Panc1 (cell line): ENCODE results near the gene PISD. TPM values are rescaled to one million over a fixed set of nuclear protein-coding genes. Genes with fewer than 3 reads are reported as not detected.

Experiments
- ATAC-seq: fragments of 200-7000 bp; cut with Tn5 transposase; 2 replicates; pipeline ENCODE4 v1.9.1; 2020; ENCODE audit warnings: mild to moderate bottlenecking, moderate library complexity
- BruUV-seq: library from RNA; stranded (reverse); fragments of 400-500 nt; replicated peaks from 2 replicates; lab custom pipeline; 2021; lab: Mats Ljungman, UMichigan
- CTCF ChIA-PET: fragments of 300-600 bp; sonication (Branson Sonifier 250); formaldehyde crosslinking; loops from one replicate; lab custom pipeline; 2022; ENCODE audit warnings: antibody characterized with exemption; lab: Charles Lee
- POLR2A ChIA-PET: fragments of 300-600 bp; sonication (Branson Sonifier 250); formaldehyde crosslinking; loops from one replicate; lab custom pipeline; 2022; ENCODE audit warnings: antibody characterized with exemption; lab: Charles Lee
- DNase-seq: peaks from one replicate; pipeline ENCODE4 v3.0.0-alpha.2; 2010; ENCODE audit warnings: low read depth, low spot score
- H3K27ac ChIP-seq: 2 replicates; pipeline ENCODE4 v1.5.1; 2011; ENCODE audit warnings: mild to moderate bottlenecking, low read length, inconsistent platforms
- H3K27me3 ChIP-seq: fragments of 200-500 bp; sonication (Bioruptor generic); 2 replicates; pipeline ENCODE4 v1.6.0; 2014; ENCODE audit warnings: low read length, inconsistent platforms; ENCODE audit not compliant: control insufficient read depth, insufficient read depth
- H3K36me3 ChIP-seq: fragments of 200-500 bp; sonication (Bioruptor generic); 2 replicates; pipeline ENCODE4 v1.5.1; 2014; ENCODE audit warnings: inconsistent platforms, mild to moderate bottlenecking, low read length, moderate library complexity; ENCODE audit not compliant: control insufficient read depth, insufficient read depth
- H3K4me1 ChIP-seq: 2 replicates; pipeline ENCODE4 v1.5.1; 2011; ENCODE audit warnings: inconsistent platforms, mild to moderate bottlenecking, low read length, moderate library complexity; ENCODE audit not compliant: control insufficient read depth, insufficient read depth
- H3K4me3 ChIP-seq, 2 experiments: 2 replicates each; pipeline ENCODE4 v1.5.1; 2011 to 2012; ENCODE audit warnings: low read depth in 2 of 2, low read length in 2 of 2, mild to moderate bottlenecking in 2 of 2, inconsistent platforms in 1 of 2, moderate library complexity in 1 of 2
- H3K9me3 ChIP-seq: fragments of 200-500 bp; sonication (Bioruptor generic); 2 replicates; pipeline ENCODE4 v1.5.1; 2014; ENCODE audit warnings: low read depth, mild to moderate bottlenecking, inconsistent platforms, low read length, moderate library complexity; ENCODE audit not compliant: control insufficient read depth, insufficient read depth
- POLR2AphosphoS5 ChIP-seq: IDR thresholded peaks from 2 replicates; pipeline ENCODE4 v1.6.1; 2012; ENCODE audit warnings: mild to moderate bottlenecking, low read depth, low read length, moderate library complexity
- REST ChIP-seq, 2 experiments: IDR thresholded peaks; 2 replicates each; pipeline ENCODE4 v1.6.1; 2011 to 2012; ENCODE audit warnings: low read depth in 2 of 2, control low read depth in 1 of 2, low read length in 1 of 2, mild to moderate bottlenecking in 1 of 2, moderate library complexity in 1 of 2; ENCODE audit not compliant: insufficient read depth in 1 of 2
- SIN3A ChIP-seq: IDR thresholded peaks from 2 replicates; pipeline ENCODE4 v1.6.1; 2012; ENCODE audit warnings: low read depth, mild to moderate bottlenecking, low read length, moderate library complexity, borderline replicate concordance; ENCODE audit not compliant: insufficient read depth
- TCF7L2 ChIP-seq: IDR thresholded peaks from 2 replicates; pipeline ENCODE4 v1.6.1; 2011; ENCODE audit warnings: mild to moderate bottlenecking, low read depth, low read length, inconsistent platforms
- in situ Hi-C: cut with HindIII; loops from 2 replicates; pipeline ENCODE4 v1.10.0; 2016; ENCODE audit warnings: low sequenced_read_pairs, low pct_unique_long_range_greater_than_20kb
- intact Hi-C: fragments of 100-400 bp; cut with micrococcal nuclease; formaldehyde crosslinking; loops from one replicate; pipeline ENCODE4 v1.10.0; 2022; ENCODE audit not compliant: unreplicated experiment
- total RNA-seq: library from RNA; stranded (reverse); gene quantifications from one replicate; pipeline ENCODE4 v1.2.1, GENCODE V29; 2021; ENCODE audit not compliant: unreplicated experiment
- TF ChIP-seq, protein P1 (sequence below): fragments of 450-650 bp; IDR thresholded peaks from 2 replicates; pipeline ENCODE4 v1.5.1; 2017; ENCODE audit warnings: mild to moderate bottlenecking

Gene PISD
- total RNA-seq, 1 experiment from 2014 or later, result 33.8 TPM

GRCh38 chr22:31614781-31615490 is 47.1 kb downstream of the PISD start:
- BruUV-seq, result no TSS peak
- POLR2A ChIA-PET, result no interaction called here
- ATAC-seq, result no peak
- in situ Hi-C loops (no loop called here), intact Hi-C loops (no loop called here)
- no peak for DNase-seq
- Histone ChIP-seq H3K27ac (no peak overlapping the region), H3K4me3 (no peak overlapping the region), H3K4me1 (no peaks in the 10 kb centered on the region), H3K27me3 (no peaks in the 10 kb centered on the region), H3K9me3 (no peaks in the 10 kb centered on the region), H3K36me3 (no peaks in the 10 kb centered on the region)
- CTCF ChIA-PET, result no interaction called here
- TF ChIP-seq SIN3A, result no peak
- no peak for TF ChIP-seq REST (IDR thresholded peaks at IDR 0.05; ENCODE audit: insufficient read depth in 1 of 2, low read depth in 2 of 2, low read length in 1 of 2)
- no peak for TF ChIP-seq POLR2AphosphoS5
- TF ChIP-seq, protein P1, sequence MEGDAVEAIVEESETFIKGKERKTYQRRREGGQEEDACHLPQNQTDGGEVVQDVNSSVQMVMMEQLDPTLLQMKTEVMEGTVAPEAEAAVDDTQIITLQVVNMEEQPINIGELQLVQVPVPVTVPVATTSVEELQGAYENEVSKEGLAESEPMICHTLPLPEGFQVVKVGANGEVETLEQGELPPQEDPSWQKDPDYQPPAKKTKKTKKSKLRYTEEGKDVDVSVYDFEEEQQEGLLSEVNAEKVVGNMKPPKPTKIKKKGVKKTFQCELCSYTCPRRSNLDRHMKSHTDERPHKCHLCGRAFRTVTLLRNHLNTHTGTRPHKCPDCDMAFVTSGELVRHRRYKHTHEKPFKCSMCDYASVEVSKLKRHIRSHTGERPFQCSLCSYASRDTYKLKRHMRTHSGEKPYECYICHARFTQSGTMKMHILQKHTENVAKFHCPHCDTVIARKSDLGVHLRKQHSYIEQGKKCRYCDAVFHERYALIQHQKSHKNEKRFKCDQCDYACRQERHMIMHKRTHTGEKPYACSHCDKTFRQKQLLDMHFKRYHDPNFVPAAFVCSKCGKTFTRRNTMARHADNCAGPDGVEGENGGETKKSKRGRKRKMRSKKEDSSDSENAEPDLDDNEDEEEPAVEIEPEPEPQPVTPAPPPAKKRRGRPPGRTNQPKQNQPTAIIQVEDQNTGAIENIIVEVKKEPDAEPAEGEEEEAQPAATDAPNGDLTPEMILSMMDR, result no peak
- no peak for TF ChIP-seq TCF7L2

- ATAC-seq (no peak), DNase-seq (no peak)
- Histone ChIP-seq H3K36me3 (no peaks in the 10 kb centered on the region), H3K4me1 (no peaks in the 10 kb centered on the region), H3K4me3 (no peak overlapping the region), H3K9me3 (no peaks in the 10 kb centered on the region), H3K27ac (no peak overlapping the region), H3K27me3 (no peaks in the 10 kb centered on the region)
- TF ChIP-seq, protein P1, result no peak
- no peak for TF ChIP-seq REST (IDR thresholded peaks at IDR 0.05; ENCODE audit: insufficient read depth in 1 of 2, low read depth in 2 of 2, low read length in 1 of 2)
- TF ChIP-seq POLR2AphosphoS5, result no peak
- TF ChIP-seq SIN3A, result no peak
- TF ChIP-seq TCF7L2, result no peak
- CTCF ChIA-PET, result interaction anchor here (0.6 kb wide), 1 partner anchor 35 kb away, joined by 4 read pairs; no protein-coding TSS in a partner anchor
- POLR2A ChIA-PET, result no interaction called here
- in situ Hi-C loops, result no loop called here
- no TSS peak for BruUV-seq
- intact Hi-C loops, result no loop called here
Measured at GRCh38 chr22:31613904-31614296, 48.1 kb downstream of the PISD start.
